ENCODE measurements around the gene CRYBA2.

Gene CRYBA2

DNA sequence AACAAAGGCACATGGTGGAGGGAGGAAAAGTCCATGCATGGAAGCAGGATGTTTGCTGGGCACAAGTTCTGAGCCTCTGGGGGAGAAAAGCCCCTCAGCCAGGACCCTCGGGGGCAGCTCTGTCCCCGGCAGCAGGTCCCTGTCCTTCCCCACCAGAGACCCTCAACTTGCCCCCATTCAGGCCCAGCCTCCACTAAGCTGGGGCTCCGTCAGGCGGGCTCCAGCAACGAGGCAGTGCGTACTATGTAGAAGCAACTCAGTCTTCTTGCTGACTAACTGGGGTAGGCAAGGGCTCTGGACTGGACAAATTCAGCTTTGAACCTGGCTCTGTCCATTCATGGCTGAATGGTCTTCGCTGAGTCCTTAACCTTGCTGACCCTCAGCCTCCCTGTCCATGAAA is 25.1 kb upstream of the CRYBA2 start:
- TF ChIP-seq, protein P1, sequence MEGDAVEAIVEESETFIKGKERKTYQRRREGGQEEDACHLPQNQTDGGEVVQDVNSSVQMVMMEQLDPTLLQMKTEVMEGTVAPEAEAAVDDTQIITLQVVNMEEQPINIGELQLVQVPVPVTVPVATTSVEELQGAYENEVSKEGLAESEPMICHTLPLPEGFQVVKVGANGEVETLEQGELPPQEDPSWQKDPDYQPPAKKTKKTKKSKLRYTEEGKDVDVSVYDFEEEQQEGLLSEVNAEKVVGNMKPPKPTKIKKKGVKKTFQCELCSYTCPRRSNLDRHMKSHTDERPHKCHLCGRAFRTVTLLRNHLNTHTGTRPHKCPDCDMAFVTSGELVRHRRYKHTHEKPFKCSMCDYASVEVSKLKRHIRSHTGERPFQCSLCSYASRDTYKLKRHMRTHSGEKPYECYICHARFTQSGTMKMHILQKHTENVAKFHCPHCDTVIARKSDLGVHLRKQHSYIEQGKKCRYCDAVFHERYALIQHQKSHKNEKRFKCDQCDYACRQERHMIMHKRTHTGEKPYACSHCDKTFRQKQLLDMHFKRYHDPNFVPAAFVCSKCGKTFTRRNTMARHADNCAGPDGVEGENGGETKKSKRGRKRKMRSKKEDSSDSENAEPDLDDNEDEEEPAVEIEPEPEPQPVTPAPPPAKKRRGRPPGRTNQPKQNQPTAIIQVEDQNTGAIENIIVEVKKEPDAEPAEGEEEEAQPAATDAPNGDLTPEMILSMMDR (IDR thresholded peaks at IDR 0.05; ENCODE audit: borderline replicate concordance, insufficient read depth, low read depth, low read length) = no peak
- no peak overlapping the region for H3K4me3 ChIP-seq (ENCODE audit: low read depth, low read length)

DNA sequence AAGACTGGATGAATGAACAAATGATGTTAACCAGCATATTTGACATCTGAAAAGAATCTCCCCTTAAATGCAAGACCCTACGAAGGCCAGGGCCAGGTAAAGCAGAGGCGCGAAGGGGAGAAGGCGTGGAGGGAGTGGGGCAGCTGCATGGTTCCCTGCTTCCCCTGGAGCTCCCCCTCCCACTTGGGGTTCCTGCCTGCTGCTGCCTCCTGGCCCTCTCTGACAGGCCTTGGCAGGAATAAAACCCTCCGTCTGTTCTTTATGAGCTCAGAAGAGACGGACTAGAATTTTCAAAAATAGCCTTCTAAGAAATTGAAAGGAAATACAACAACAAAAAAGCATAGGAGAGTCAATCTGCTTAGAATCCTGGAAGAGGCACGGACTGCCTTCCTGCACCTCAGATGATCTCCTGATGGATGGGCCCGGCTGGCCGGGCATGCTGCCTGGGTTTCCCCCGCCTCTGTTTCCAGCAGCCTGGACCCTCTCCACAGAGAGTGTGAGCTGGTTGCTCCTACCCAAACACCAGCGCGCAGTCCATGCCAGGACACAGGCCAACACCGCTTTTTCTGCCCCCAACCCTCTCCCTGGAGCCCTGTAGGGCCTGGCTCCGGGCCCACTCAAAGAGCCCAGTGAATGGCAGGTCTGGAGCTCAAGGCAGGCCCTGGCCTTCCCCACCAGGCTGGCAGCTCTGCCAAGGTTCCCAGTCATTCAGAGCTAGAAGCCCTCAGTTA is 24.1 kb upstream of the CRYBA2 start:
- no peak overlapping the region for H3K4me3 ChIP-seq (ENCODE audit: low read depth, low read length)
- TF ChIP-seq, protein P1 (IDR thresholded peaks at IDR 0.05; ENCODE audit: borderline replicate concordance, insufficient read depth, low read depth, low read length) = no peak

DNA sequence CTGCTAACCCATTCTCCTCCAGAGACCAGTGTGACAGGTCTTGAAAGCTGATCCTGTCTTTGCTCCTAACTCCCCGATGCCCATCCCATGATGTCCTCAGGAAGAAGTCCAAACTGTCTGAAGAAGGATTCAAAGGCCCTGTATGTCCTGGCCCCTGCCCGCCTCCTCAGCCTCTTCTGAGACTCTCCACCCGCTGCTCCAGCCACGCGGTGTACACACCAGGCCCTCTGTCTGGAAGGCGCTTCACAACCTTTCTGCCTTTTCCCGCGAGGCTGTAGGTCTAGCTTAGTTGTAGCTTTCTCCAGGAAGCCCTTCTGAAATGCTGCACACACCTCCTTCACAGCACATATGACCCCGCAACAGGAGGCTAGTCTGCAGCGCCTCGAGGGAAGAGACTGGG is 23.5 kb upstream of the CRYBA2 start:
- H3K4me3 ChIP-seq (ENCODE audit: low read depth, low read length) = no peak overlapping the region
- TF ChIP-seq, protein P1 (IDR thresholded peaks at IDR 0.05; ENCODE audit: borderline replicate concordance, insufficient read depth, low read depth, low read length) = no peak

DNA sequence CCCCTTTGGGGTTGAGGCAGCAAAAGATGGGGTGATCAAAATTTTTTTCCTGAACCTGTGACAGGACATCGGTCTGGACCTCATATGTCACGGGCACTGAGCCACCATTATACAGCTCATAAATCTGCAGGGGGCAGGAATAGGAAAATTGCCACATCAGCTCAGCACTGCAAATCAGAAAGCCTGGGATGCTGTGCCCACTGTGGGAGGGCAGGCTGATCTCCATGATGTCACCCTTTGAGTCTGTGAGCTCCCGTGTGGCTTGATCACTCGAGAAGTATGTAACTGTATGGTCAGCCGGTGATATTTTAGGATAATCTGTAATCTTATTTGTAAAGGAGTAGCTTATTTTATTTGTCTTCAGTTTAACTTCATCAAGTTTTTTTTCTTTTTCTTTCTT is 17.7 kb upstream of the CRYBA2 start:
- TF ChIP-seq, protein P1 (IDR thresholded peaks at IDR 0.05; ENCODE audit: borderline replicate concordance, insufficient read depth, low read depth, low read length) = no peak
- H3K4me3 ChIP-seq (ENCODE audit: low read depth, low read length) = no peak overlapping the region

DNA sequence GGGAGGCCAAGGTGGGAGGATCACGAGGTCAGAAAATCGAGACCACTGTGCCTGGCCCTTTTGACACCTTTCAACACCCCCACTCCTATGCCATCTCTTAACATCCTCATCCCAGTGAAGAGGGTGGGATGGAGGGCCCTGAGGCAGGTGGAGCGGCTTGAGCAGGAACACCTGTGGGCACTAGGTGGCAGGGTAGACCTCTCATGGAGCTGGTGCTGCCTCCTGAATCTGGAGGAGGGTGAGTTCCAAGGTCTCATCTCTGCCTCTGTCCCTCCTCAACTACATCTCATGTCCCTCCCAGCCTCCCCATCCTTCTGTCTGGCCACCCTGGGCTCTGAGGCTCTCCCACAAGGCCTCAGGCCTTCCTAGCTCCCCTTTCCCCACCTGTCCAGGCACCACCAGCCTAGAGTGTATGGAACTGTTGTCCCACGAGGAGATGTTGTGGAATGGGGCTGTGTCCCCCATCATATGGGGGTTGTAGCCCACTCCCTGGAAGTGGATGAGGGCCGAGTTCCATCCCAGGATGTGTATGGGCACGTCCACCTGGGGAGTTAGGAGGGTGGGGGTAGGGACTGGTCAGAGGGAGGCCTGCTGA is 17.0 kb upstream of the CRYBA2 start:
- TF ChIP-seq, protein P1 (IDR thresholded peaks at IDR 0.05; ENCODE audit: borderline replicate concordance, insufficient read depth, low read depth, low read length) = peak; percentile 79
- no peak overlapping the region for H3K4me3 ChIP-seq (ENCODE audit: low read depth, low read length)

DNA sequence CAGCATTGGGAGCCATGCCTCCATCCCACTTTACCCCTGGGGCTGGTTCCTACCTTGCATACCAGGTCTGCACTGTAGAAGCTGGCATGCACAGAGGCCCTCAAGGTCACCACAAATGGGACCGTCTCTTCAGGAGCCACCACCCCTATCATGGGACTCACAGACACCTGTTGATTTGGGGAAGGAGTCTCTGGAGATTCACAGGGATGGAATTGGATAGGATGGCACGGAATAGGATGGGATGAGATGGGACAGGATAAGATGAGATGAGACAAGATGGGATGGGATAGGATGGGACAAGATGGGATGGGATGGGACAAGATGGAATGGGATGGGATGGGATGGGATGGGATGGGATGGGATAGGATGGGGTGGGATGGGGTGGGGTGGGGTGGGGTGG is 16.1 kb upstream of the CRYBA2 start:
- H3K4me3 ChIP-seq (ENCODE audit: low read depth, low read length) = no peak overlapping the region
- TF ChIP-seq, protein P1 (IDR thresholded peaks at IDR 0.05; ENCODE audit: borderline replicate concordance, insufficient read depth, low read depth, low read length) = no peak

DNA sequence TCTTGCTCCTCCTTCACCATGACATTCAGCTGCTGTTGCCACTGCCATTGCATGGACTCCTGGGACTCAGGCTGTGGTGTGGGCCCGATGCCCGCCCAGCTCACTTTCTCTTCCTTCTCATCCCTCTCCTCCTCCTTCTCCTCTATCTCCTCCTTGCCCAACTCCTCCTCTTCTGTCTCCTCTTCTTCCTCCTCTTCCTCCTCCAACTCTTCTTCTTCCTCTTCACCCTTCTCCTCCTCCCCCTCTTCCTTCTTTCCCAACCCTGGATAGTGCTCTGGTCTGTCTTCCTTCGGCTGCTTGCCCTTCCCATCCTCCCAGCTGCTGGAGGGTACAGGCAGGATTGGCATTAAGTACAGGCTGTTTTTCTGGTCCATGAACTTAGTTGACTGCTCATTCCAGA is 10.8 kb upstream of the CRYBA2 start:
- H3K4me3 ChIP-seq (ENCODE audit: low read depth, low read length) = no peak overlapping the region

More for the DNA sequence above, 10.8 kb upstream of the CRYBA2 start:
- TF ChIP-seq, protein P1 (IDR thresholded peaks at IDR 0.05; ENCODE audit: borderline replicate concordance, insufficient read depth, low read depth, low read length) = no peak

All from GM12875 (cell line).